ENCODE data around the gene KDM3B.
A peak's percentile ranks its signal among the peaks of the same experiment; 100 is the strongest.

DNA sequence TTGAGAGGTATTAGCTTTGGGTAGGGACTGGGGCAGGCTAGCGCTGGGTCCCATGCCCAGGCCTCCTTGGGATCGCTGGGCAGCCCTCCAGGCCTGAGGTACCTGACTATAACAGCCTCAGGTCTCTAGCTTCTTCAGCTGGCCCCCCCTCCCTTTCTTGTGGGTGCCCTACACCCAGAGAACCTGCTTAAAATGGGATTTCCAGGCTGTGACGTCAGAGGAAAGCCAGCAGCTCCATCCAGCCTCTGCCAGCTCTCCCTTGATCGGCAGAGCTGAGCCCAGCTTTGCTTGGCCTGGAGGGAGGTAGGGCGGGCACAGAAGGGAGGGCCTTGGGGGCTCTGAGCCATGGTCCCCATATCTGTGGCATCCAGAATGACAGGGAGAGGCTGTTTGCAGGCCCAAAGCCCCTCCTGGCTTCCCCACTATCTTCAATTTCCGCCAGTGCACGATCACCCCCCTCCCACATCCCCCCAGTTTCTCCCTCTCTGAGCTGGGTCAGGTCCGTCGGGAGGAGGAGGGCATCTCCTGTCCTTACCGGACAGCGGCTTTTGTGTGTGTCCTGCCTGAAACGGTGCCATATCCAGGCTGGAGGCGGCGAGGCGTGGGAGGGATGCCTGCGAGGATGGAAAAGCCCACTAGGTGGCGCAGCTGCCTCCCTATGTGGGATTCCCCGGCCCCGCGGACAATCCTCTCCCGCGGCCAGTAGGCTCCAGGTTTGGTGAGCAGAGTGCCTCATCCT, 97.2 kb downstream of the KDM3B start:
- TF ChIP-seq, protein P1, sequence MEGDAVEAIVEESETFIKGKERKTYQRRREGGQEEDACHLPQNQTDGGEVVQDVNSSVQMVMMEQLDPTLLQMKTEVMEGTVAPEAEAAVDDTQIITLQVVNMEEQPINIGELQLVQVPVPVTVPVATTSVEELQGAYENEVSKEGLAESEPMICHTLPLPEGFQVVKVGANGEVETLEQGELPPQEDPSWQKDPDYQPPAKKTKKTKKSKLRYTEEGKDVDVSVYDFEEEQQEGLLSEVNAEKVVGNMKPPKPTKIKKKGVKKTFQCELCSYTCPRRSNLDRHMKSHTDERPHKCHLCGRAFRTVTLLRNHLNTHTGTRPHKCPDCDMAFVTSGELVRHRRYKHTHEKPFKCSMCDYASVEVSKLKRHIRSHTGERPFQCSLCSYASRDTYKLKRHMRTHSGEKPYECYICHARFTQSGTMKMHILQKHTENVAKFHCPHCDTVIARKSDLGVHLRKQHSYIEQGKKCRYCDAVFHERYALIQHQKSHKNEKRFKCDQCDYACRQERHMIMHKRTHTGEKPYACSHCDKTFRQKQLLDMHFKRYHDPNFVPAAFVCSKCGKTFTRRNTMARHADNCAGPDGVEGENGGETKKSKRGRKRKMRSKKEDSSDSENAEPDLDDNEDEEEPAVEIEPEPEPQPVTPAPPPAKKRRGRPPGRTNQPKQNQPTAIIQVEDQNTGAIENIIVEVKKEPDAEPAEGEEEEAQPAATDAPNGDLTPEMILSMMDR (IDR thresholded peaks at IDR 0.05; ENCODE audit: low read depth, low read length) = peak; percentile 82
- TF ChIP-seq POLR2A (IDR thresholded peaks at IDR 0.05; ENCODE audit: extremely low read depth, insufficient read length) = no peak

Measured in NB4 (cell line).